ENCODE results near the gene GALNT2. TPM values are rescaled to one million over a fixed set of nuclear protein-coding genes. Genes with fewer than 3 reads are reported as not detected.
A peak's percentile ranks its signal among the peaks of the same experiment; 100 is the strongest.

GALNT2 gene
- total RNA-seq, 1 donor, result 69.5 TPM

GRCh38 chr1:230080822-230081221, 13.8 kb downstream of the GALNT2 start:
- H3K4me3 ChIP-seq (ENCODE audit: low read depth, low read length), result no peak overlapping the region
- TF ChIP-seq CTCF (IDR thresholded peaks at IDR 0.05; ENCODE audit: insufficient read depth, low read depth, low read length), result no peak
- no peak for DNase-seq (ENCODE audit: low read depth)

- DNase-seq (ENCODE audit: low read depth), result no peak
Measured at GRCh38 chr1:230081751-230082150, 14.7 kb downstream of the GALNT2 start.

GRCh38 chr1:230082211-230082610, 15.2 kb downstream of the GALNT2 start:
- no peak for TF ChIP-seq CTCF (IDR thresholded peaks at IDR 0.05; ENCODE audit: insufficient read depth, low read depth, low read length)
- no peak overlapping the region for H3K4me3 ChIP-seq (ENCODE audit: low read depth, low read length)
- no peak for DNase-seq (ENCODE audit: low read depth)

More at GRCh38 chr1:230081751-230082150, 14.7 kb downstream of the GALNT2 start:
- H3K4me3 ChIP-seq (ENCODE audit: low read depth, low read length), result no peak overlapping the region
- no peak for TF ChIP-seq CTCF (IDR thresholded peaks at IDR 0.05; ENCODE audit: insufficient read depth, low read depth, low read length)

- no peak for TF ChIP-seq CTCF (IDR thresholded peaks at IDR 0.05; ENCODE audit: insufficient read depth, low read depth, low read length)
- no peak overlapping the region for H3K4me3 ChIP-seq (ENCODE audit: low read depth, low read length)
- no peak for DNase-seq (ENCODE audit: low read depth)
Measured at GRCh38 chr1:230083053-230083452, 16.0 kb downstream of the GALNT2 start.

GRCh38 chr1:230083746-230084407, 16.8 kb downstream of the GALNT2 start:
- H3K4me3 ChIP-seq (ENCODE audit: low read depth, low read length), result no peak overlapping the region
- DNase-seq (ENCODE audit: low read depth), result no peak
- no peak for TF ChIP-seq CTCF (IDR thresholded peaks at IDR 0.05; ENCODE audit: insufficient read depth, low read depth, low read length)

- H3K4me3 ChIP-seq (ENCODE audit: low read depth, low read length), result no peak overlapping the region
- TF ChIP-seq CTCF (IDR thresholded peaks at IDR 0.05; ENCODE audit: insufficient read depth, low read depth, low read length), result no peak
- peak; percentile 99 for DNase-seq (ENCODE audit: low read depth)
Measured at GRCh38 chr1:230084408-230085177, 17.6 kb downstream of the GALNT2 start.
